ENCODE data around the gene CD3D.

Gene CD3D

GRCh38 chr11:118320515-118320914 is 22.0 kb downstream of the CD3D start:
- TF ChIP-seq CTCF (IDR thresholded peaks at IDR 0.05; ENCODE audit: low read depth, low read length) (no peak), EZH2phosphoT487 (IDR thresholded peaks at IDR 0.05; ENCODE audit: low read depth) (no peak)
- Histone ChIP-seq H3K4me2 (ENCODE audit: low read length) (no peak overlapping the region), H3K9me3 (ENCODE audit: insufficient read depth, low read length) (no peaks in the 10 kb centered on the region), H3K27me3 (ENCODE audit: low read depth, low read length) (no peaks in the 10 kb centered on the region), H3K36me3 (replicated peaks; ENCODE audit: low read depth, low read length) (no peaks in the 10 kb centered on the region), H3K4me1 (ENCODE audit: low read length) (peaks cover 12% of the 10 kb centered on the region), H3K79me2 (ENCODE audit: low read length) (no peaks in the 10 kb centered on the region), H3K27ac (ENCODE audit: low read length) (no peak overlapping the region), H4K20me1 (ENCODE audit: insufficient read depth, low read length) (no peaks in the 10 kb centered on the region), H2AFZ (ENCODE audit: low read depth, low read length) (no peak overlapping the region), H3K4me3 (ENCODE audit: low read length) (no peak overlapping the region), H3K9ac (ENCODE audit: low read length) (no peak overlapping the region)

GRCh38 chr11:118319337-118319707 is 23.2 kb downstream of the CD3D start:
- H3K4me3 ChIP-seq (ENCODE audit: low read length), result no peak overlapping the region
- peaks cover 12% of the 10 kb centered on the region for H3K4me1 ChIP-seq (ENCODE audit: low read length)

GRCh38 chr11:118318581-118319336 is 23.7 kb downstream of the CD3D start:
- Histone ChIP-seq H3K4me2 (ENCODE audit: low read length) (no peak overlapping the region), H3K9ac (ENCODE audit: low read length) (no peak overlapping the region), H3K4me1 (ENCODE audit: low read length) (peaks cover 12% of the 10 kb centered on the region), H3K4me3 (ENCODE audit: low read length) (no peak overlapping the region), H3K36me3 (replicated peaks; ENCODE audit: low read depth, low read length) (no peaks in the 10 kb centered on the region), H3K27ac (ENCODE audit: low read length) (no peak overlapping the region), H3K79me2 (ENCODE audit: low read length) (no peaks in the 10 kb centered on the region), H3K9me3 (ENCODE audit: insufficient read depth, low read length) (no peaks in the 10 kb centered on the region), H2AFZ (ENCODE audit: low read depth, low read length) (no peak overlapping the region), H3K27me3 (ENCODE audit: low read depth, low read length) (no peaks in the 10 kb centered on the region), H4K20me1 (ENCODE audit: insufficient read depth, low read length) (no peaks in the 10 kb centered on the region)
- TF ChIP-seq CTCF (IDR thresholded peaks at IDR 0.05; ENCODE audit: low read depth, low read length) (no peak), EZH2phosphoT487 (IDR thresholded peaks at IDR 0.05; ENCODE audit: low read depth) (no peak)

More at GRCh38 chr11:118319337-118319707, 23.2 kb downstream of the CD3D start:
- no peak overlapping the region for H3K9ac ChIP-seq (ENCODE audit: low read length)
- H2AFZ ChIP-seq (ENCODE audit: low read depth, low read length), result no peak overlapping the region
- H3K9me3 ChIP-seq (ENCODE audit: insufficient read depth, low read length), result no peaks in the 10 kb centered on the region
- H4K20me1 ChIP-seq (ENCODE audit: insufficient read depth, low read length), result no peaks in the 10 kb centered on the region
- no peaks in the 10 kb centered on the region for H3K36me3 ChIP-seq (replicated peaks; ENCODE audit: low read depth, low read length)
- H3K27ac ChIP-seq (ENCODE audit: low read length), result no peak overlapping the region
- TF ChIP-seq CTCF (IDR thresholded peaks at IDR 0.05; ENCODE audit: low read depth, low read length) (no peak), EZH2phosphoT487 (IDR thresholded peaks at IDR 0.05; ENCODE audit: low read depth) (no peak)
- H3K4me2 ChIP-seq (ENCODE audit: low read length), result no peak overlapping the region
- no peaks in the 10 kb centered on the region for H3K27me3 ChIP-seq (ENCODE audit: low read depth, low read length)
- no peaks in the 10 kb centered on the region for H3K79me2 ChIP-seq (ENCODE audit: low read length)

GRCh38 chr11:118318124-118318523 is 24.4 kb downstream of the CD3D start:
- Histone ChIP-seq H3K27me3 (ENCODE audit: low read depth, low read length) (no peaks in the 10 kb centered on the region), H3K4me2 (ENCODE audit: low read length) (no peak overlapping the region), H3K27ac (ENCODE audit: low read length) (no peak overlapping the region), H3K4me3 (ENCODE audit: low read length) (no peak overlapping the region), H3K79me2 (ENCODE audit: low read length) (no peaks in the 10 kb centered on the region), H4K20me1 (ENCODE audit: insufficient read depth, low read length) (no peaks in the 10 kb centered on the region), H3K9me3 (ENCODE audit: insufficient read depth, low read length) (no peaks in the 10 kb centered on the region), H2AFZ (ENCODE audit: low read depth, low read length) (no peak overlapping the region), H3K4me1 (ENCODE audit: low read length) (peaks cover 12% of the 10 kb centered on the region), H3K9ac (ENCODE audit: low read length) (no peak overlapping the region), H3K36me3 (replicated peaks; ENCODE audit: low read depth, low read length) (no peaks in the 10 kb centered on the region)
- TF ChIP-seq CTCF (IDR thresholded peaks at IDR 0.05; ENCODE audit: low read depth, low read length) (no peak), EZH2phosphoT487 (IDR thresholded peaks at IDR 0.05; ENCODE audit: low read depth) (no peak)
